ENCODE measurements around the gene PLCD1. TPM values are rescaled to one million over a fixed set of nuclear protein-coding genes. Genes with fewer than 3 reads are reported as not detected.

PLCD1 gene
- polyA plus RNA-seq, 1 of the 3 experiments (the other 2 are of a cell fraction) = 20.2 TPM

GRCh38 chr3:37982331-37982730, 47.1 kb downstream of the PLCD1 start:
- CTCF ChIA-PET = interaction anchor here (1.0 to 6.8 kb wide), 7 partner anchors 8 to 162 kb away, joined by 3 to 33 read pairs (median 8); no protein-coding TSS in a partner anchor
- TF ChIP-seq SMC3 (IDR thresholded peaks at IDR 0.05; ENCODE audit: low read depth, low read length) (no peak), FOSL2 (IDR thresholded peaks at IDR 0.05; ENCODE audit: borderline replicate concordance, low read depth) (no peak), IRF3 (IDR thresholded peaks at IDR 0.05; ENCODE audit: low read depth, low read length) (no peak), ELF1 (IDR thresholded peaks at IDR 0.05) (no peak), TAF1 (IDR thresholded peaks at IDR 0.05; ENCODE audit: borderline replicate concordance, low read depth, low read length) (no peak), JUND (IDR thresholded peaks at IDR 0.05) (no peak), MAX (IDR thresholded peaks at IDR 0.05; ENCODE audit: low read depth) (no peak), SIN3A (IDR thresholded peaks at IDR 0.05; ENCODE audit: borderline replicate concordance, low read depth, low read length) (no peak), EP300 (IDR thresholded peaks at IDR 0.05; ENCODE audit: borderline replicate concordance in 1 of 2, low read depth in 1 of 2, low read length in 1 of 2) (no peak), CTCF (IDR thresholded peaks at IDR 0.05) (no peak), ZBTB33 (IDR thresholded peaks at IDR 0.05; ENCODE audit: borderline replicate concordance, low read depth) (no peak), REST (IDR thresholded peaks at IDR 0.05; ENCODE audit: low read depth, low read length) (no peak), RXRA (IDR thresholded peaks at IDR 0.05; ENCODE audit: borderline replicate concordance, low read depth) (no peak), POLR2AphosphoS5 (IDR thresholded peaks at IDR 0.05; ENCODE audit: low read depth, low read length) (no peak), PBX3 (IDR thresholded peaks at IDR 0.05) (no peak), RCOR1 (IDR thresholded peaks at IDR 0.05; ENCODE audit: low read length) (no peak)

More at GRCh38 chr3:37982331-37982730, 47.1 kb downstream of the PLCD1 start:
- H3K9me2 ChIP-seq = no peaks in the 10 kb centered on the region
- H3K4me2 ChIP-seq = no peak overlapping the region
- H3K9me3 ChIP-seq = no peaks in the 10 kb centered on the region
- POLR2A ChIA-PET = no interaction called here
- H3K36me3 ChIP-seq (replicated peaks in 1 of 2; ENCODE audit: control insufficient read depth in 1 of 2, insufficient read depth in 2 of 2, low read length in 1 of 2) = peaks cover 32 to 49% of the 10 kb centered on the region in 2 experiments
- no peak overlapping the region for H3K27ac ChIP-seq (ENCODE audit: low read depth in 2 of 2, low read length in 1 of 2)
- H3K79me2 ChIP-seq (ENCODE audit: insufficient read depth) = no peaks in the 10 kb centered on the region
- H3K9ac ChIP-seq = no peak overlapping the region
- WGBS (ENCODE audit: low lambda C conversion rate) = 71% methylated on average over 1 of the region's 1 CpG
- no peaks in the 10 kb centered on the region for H3F3A ChIP-seq (replicated peaks; ENCODE audit: insufficient read depth)
- H2AFZ ChIP-seq (ENCODE audit: low read depth) = no peak overlapping the region
- H3K27me3 ChIP-seq (ENCODE audit: insufficient read depth) = no peaks in the 10 kb centered on the region
- no peak overlapping the region for H3K4me3 ChIP-seq (ENCODE audit: low read depth in 2 of 2, low read length in 1 of 2)
- H4K20me1 ChIP-seq (ENCODE audit: insufficient read depth) = no peaks in the 10 kb centered on the region
- no peaks in the 10 kb centered on the region; a peak in 1 of 4 replicates for H3K4me1 ChIP-seq (ENCODE audit: control insufficient read depth in 1 of 2, insufficient read depth in 2 of 2, low read depth in 1 of 2, low read length in 1 of 2)
- no peak for DNase-seq
